A673 (cell line): ENCODE data around the gene MRPL28.

Experiments
- CTCF ChIP-seq: fragments of 300-800, 200-600 bp; sonication (generic); conservative IDR thresholded peaks from 2 replicates; pipeline ENCODE4 v1.5.1; 2017; ENCODE audit warnings: low read depth, mild to moderate bottlenecking, antibody characterized with exemption, low read length, moderate library complexity, mixed read lengths
- EZH2 ChIP-seq: fragments of 200-600 bp; sonication (generic); IDR thresholded peaks from 2 replicates; pipeline ENCODE4 v1.6.1; 2017; ENCODE audit warnings: borderline replicate concordance, low read depth, mild to moderate bottlenecking, mixed read lengths, antibody characterized with exemption, low read length; ENCODE audit not compliant: poor library complexity, severe bottlenecking

GRCh38 chr16:370979-371514, 709 bp upstream of the MRPL28 start:
- no peak for TF ChIP-seq CTCF
- no peak for TF ChIP-seq EZH2
